ENCODE data around the gene STH. TPM values are rescaled to one million over a fixed set of nuclear protein-coding genes. Genes with fewer than 3 reads are reported as not detected.

STH gene
- total and polyA plus RNA-seq, 10 of the 15 experiments (the other 5 are each of a cell fraction or from before 2014, with no cell fraction given), result not detected

- Histone ChIP-seq H3K4me2 (ENCODE audit: control insufficient read depth, insufficient read depth) (no peak overlapping the region), H3K4me3 (no peak overlapping the region), H3K79me2 (ENCODE audit: control insufficient read depth, insufficient read depth, low read length) (no peaks in the 10 kb centered on the region), H3K9ac (ENCODE audit: control insufficient read depth, insufficient read depth, low read length) (no peak overlapping the region), H3K9me3 (replicated peaks; ENCODE audit: control insufficient read depth, insufficient read depth, low read length) (no peaks in the 10 kb centered on the region), H3K27ac (ENCODE audit: control insufficient read depth, insufficient read depth) (no peak overlapping the region), H3K27me3 (replicated peaks in 1 of 2; ENCODE audit: control insufficient read depth in 2 of 2, insufficient read depth in 2 of 2, low read length in 1 of 2) (no peaks in the 10 kb centered on the region), H3K4me1 (ENCODE audit: control insufficient read depth, insufficient read depth, low read length) (no peaks in the 10 kb centered on the region), H3K36me3 (ENCODE audit: control insufficient read depth in 2 of 2, insufficient read depth in 2 of 2, low read length in 1 of 2) (no peaks in the 10 kb centered on the region), H2AFZ (ENCODE audit: control insufficient read depth, low read depth, low read length) (no peak overlapping the region), H4K20me1 (ENCODE audit: control insufficient read depth, insufficient read depth) (no peaks in the 10 kb centered on the region)
- FAIRE-seq, result no peak
- ChIA-PET SMC1A (ENCODE audit: uncharacterized antibody, unreplicated experiment) (interaction anchor here (0.6 to 0.8 kb wide), 2 partner anchors 15 to 126 kb away, joined by 3 read pairs; no protein-coding TSS in a partner anchor), POLR2A (no interaction called here), CTCF (no interaction called here), RAD21 (ENCODE audit: unreplicated experiment) (no interaction called here)
- no peak for DNase-seq (ENCODE audit: low read depth, low spot score)
- BruUV-seq (replicated peaks), result no TSS peak
- no peak for ATAC-seq
- intact Hi-C loops (cut with micrococcal nuclease; ENCODE audit: unreplicated experiment) (no loop called here), in situ Hi-C loops (cut with MboI) (no loop called here)
- WGBS (ENCODE audit: insufficient coverage, insufficient replicate concordance, low lambda C conversion rate, missing lambda C conversion rate), result 76% methylated on average over 9 of the region's 9 CpGs
- TF ChIP-seq KLF5 (IDR thresholded peaks at IDR 0.05; ENCODE audit: partially characterized antibody) (no peak), CBX3 (IDR thresholded peaks at IDR 0.05; ENCODE audit: borderline replicate concordance, low read depth) (no peak), SMAD1 (IDR thresholded peaks at IDR 0.05; ENCODE audit: low read depth, partially characterized antibody) (no peak), CHD1 (IDR thresholded peaks at IDR 0.05; ENCODE audit: low read depth, low read length) (no peak), BCL3 (IDR thresholded peaks at IDR 0.05; ENCODE audit: borderline replicate concordance, insufficient read depth, low read depth, low read length, poor library complexity, severe bottlenecking) (no peak), EED (IDR thresholded peaks at IDR 0.05; ENCODE audit: low read depth) (no peak), NBN (IDR thresholded peaks at IDR 0.05) (no peak), IKZF1 (conservative IDR thresholded peaks at IDR 0.05) (no peak), CHD2 (IDR thresholded peaks at IDR 0.05; ENCODE audit: borderline replicate concordance, low read depth, low read length) (no peak), MYC (IDR thresholded peaks at IDR 0.05; ENCODE audit: insufficient read depth, insufficient read length, insufficient replicate concordance, low read length, severe bottlenecking) (no peak), WRNIP1 (IDR thresholded peaks at IDR 0.05; ENCODE audit: borderline replicate concordance, low read depth, low read length) (no peak), ZBTB4 (CRISPR knock-in tag; IDR thresholded peaks at IDR 0.05) (no peak), TCF3 (IDR thresholded peaks at IDR 0.05; ENCODE audit: borderline replicate concordance, insufficient read depth, low read depth, low read length) (no peak), EP300 (IDR thresholded peaks at IDR 0.05; ENCODE audit: borderline replicate concordance in 1 of 2, control insufficient read depth in 1 of 2, low read depth in 2 of 2, low read length in 2 of 2) (no peak), ZSCAN29 (IDR thresholded peaks at IDR 0.05) (no peak), POLR2AphosphoS5 (IDR thresholded peaks at IDR 0.05; ENCODE audit: low read length) (no peak), SMC3 (IDR thresholded peaks at IDR 0.05; ENCODE audit: borderline replicate concordance, low read length) (no peak), STAT3 (IDR thresholded peaks at IDR 0.05; ENCODE audit: low read depth, low read length) (no peak)
Observed at GRCh38 chr17:45958307-45958706, 40.7 kb upstream of the STH start.

All from GM12878 (cell line).